Mucosa of rectum (tissue), 2 donors: ENCODE data around the gene SETD1A.

ENCODE experiments used
- H3K27ac ChIP-seq, 2 donors: one replicate each; pipeline ENCODE4 v1.7.0; 2013; ENCODE audit warnings: inconsistent platforms in 2 of 2, low read depth in 2 of 2, low read length in 2 of 2
- H3K27me3 ChIP-seq, 2 donors: one replicate each; pipeline ENCODE4 v1.7.0; 2013; ENCODE audit warnings: low read length in 2 of 2; ENCODE audit not compliant: control insufficient read depth in 2 of 2, insufficient read depth in 2 of 2
- H3K36me3 ChIP-seq, 2 donors: one replicate each; pipeline ENCODE4 v1.7.0; 2013; ENCODE audit warnings: low read length in 2 of 2; ENCODE audit not compliant: control insufficient read depth in 2 of 2, insufficient read depth in 2 of 2
- H3K4me1 ChIP-seq, 2 donors: one replicate each; pipeline ENCODE4 v1.7.0; 2013; ENCODE audit warnings: low read length in 2 of 2, mild to moderate bottlenecking in 1 of 2; ENCODE audit not compliant: control insufficient read depth in 2 of 2, insufficient read depth in 2 of 2
- H3K4me3 ChIP-seq, 2 donors: one replicate each; pipeline ENCODE4 v1.7.0; 2013; ENCODE audit warnings: low read length in 2 of 2
- H3K9ac ChIP-seq, 2 donors: one replicate each; pipeline ENCODE4 v1.7.0; 2013; ENCODE audit warnings: low read length in 2 of 2, low read depth in 1 of 2, mild to moderate bottlenecking in 1 of 2
- H3K9me3 ChIP-seq, 2 donors: one replicate each; pipeline ENCODE4 v1.7.0; 2013; ENCODE audit warnings: low read length in 2 of 2; ENCODE audit not compliant: control insufficient read depth in 2 of 2
- donor health status: healthy.
- donor health status: Normal muscosa, but diverticular disease.

SETD1A gene

GRCh38 chr16:30997725-30998711, 40.5 kb downstream of the SETD1A start:
- Histone ChIP-seq H3K27me3 (peaks cover 0 to 4% of the 10 kb centered on the region in 2 donors), H3K4me3 (peak overlapping the region in 1 of 2 donors; percentile 59), H3K4me1 (peaks cover 4 to 12% of the 10 kb centered on the region in 2 donors), H3K9ac (peak overlapping the region; percentile 13 to 47), H3K36me3 (no peaks in the 10 kb centered on the region), H3K9me3 (no peaks in the 10 kb centered on the region), H3K27ac (peak overlapping the region in 1 of 2 donors; percentile 23)

- Histone ChIP-seq H3K9me3 (no peaks in the 10 kb centered on the region), H3K36me3 (no peaks in the 10 kb centered on the region), H3K4me1 (peaks cover 4 to 12% of the 10 kb centered on the region in 2 donors), H3K27ac (no peak overlapping the region), H3K4me3 (no peak overlapping the region), H3K9ac (no peak overlapping the region), H3K27me3 (peaks cover 0 to 6% of the 10 kb centered on the region in 2 donors)
These were observed 41.6 kb downstream of the SETD1A start for GRCh38 chr16:30998852-30999761.

DNA sequence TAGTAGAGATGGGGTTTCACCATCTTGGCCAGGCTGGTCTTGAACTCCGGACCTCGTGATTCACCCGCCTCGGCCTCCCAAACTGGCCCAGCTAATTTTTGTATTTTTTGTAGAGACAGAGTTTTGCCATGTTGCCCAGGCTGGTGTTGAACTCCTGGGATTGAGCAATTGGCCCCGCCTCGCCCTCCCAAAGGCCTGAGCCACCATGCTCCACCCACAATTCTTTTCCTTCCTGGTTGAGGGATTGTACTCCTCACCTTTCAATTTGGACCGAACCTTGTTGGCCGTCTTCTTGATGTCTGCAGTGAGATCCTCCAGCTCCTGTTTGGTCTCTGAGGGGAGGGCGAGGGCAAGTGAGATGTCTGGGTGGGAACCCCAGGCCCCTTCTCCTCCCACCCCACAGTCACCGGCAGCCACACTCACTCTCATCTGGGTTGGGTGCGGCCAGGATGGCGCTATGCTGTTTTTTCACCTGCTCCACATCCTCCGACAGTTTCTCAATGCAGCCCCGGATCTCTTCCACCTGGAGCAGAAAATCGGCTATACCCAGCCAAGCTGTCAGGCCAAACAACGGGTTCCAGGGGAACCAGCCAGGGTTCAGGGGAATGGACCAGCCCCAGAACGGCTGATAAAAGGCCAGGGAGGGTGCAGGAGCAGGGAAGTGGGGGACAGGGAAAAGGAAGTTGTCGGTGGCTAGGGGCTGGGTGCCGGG, 43.3 kb downstream of the SETD1A start:
- H3K4me3 ChIP-seq, result no peak overlapping the region
- no peaks in the 10 kb centered on the region for H3K9me3 ChIP-seq
- H3K27ac ChIP-seq, result no peak overlapping the region
- H3K36me3 ChIP-seq, result no peaks in the 10 kb centered on the region
- peaks cover 4 to 12% of the 10 kb centered on the region in 2 donors for H3K4me1 ChIP-seq
- no peak overlapping the region for H3K9ac ChIP-seq
- H3K27me3 ChIP-seq, result peaks cover 0 to 9% of the 10 kb centered on the region in 2 donors

DNA sequence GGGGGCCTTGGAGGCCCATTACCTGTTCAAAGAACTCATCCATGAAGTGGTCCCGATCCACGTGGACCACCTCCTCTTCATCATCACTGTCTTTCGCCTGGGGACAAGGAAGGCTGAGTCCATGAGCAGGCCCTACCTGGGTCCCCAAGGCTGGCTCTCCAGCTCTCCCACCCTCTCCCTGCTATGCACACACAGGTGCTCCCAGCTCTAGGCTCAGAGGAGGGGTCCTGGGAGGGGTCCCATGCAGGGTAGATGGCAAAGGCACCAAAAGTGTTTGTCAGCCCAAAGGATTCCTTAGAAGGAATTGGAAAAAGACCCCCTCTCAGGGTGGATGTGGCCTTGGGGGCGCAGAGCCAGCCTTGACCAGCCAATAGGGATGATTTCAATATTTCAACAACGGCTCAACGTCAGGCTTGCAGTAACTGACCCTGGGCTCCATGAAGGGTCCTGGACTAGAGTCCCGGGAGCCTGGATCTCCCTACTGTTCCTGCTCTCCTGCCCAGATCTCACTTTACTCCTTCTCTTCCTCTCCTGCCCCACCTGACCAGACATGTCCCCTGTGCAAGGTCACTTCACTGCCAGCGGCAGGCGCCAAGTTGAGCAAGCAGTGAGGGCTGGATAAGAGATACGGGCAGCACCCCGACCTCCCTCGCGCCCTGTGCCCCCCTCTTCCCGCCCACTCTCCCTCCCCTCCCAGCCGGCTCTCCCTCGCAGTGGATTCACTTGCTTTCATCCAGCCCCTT, 44.1 kb downstream of the SETD1A start:
- Histone ChIP-seq H3K9me3 (no peaks in the 10 kb centered on the region), H3K36me3 (no peaks in the 10 kb centered on the region), H3K27me3 (peaks cover 0 to 9% of the 10 kb centered on the region in 2 donors), H3K4me1 (peaks cover 2 to 8% of the 10 kb centered on the region in 2 donors), H3K9ac (no peak overlapping the region), H3K4me3 (no peak overlapping the region), H3K27ac (no peak overlapping the region)

DNA sequence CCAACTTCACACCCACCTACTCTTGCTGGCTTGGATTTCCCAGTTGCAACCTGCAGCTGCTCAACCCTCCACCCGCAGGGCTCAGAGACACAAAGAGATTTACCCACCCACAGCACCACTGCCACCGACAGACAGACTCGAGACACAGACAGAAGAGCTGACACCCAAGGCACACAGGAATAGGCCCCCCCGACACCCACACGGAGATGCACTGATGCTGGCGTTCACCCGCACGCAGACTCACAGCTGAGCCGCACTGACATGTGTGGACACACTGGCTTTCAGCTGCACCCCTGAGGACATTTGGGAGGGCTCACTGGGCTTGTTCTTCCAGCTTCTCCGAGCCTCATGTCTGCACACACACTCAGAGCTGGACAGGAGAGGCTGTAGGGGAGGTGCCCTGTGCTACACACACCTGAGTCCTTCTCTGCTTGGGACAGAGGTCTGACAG, 44.7 kb downstream of the SETD1A start:
- Histone ChIP-seq H3K9ac (no peak overlapping the region), H3K9me3 (no peaks in the 10 kb centered on the region), H3K27ac (no peak overlapping the region), H3K36me3 (no peaks in the 10 kb centered on the region), H3K4me3 (no peak overlapping the region), H3K4me1 (peaks cover 0 to 4% of the 10 kb centered on the region in 2 donors), H3K27me3 (peaks cover 0 to 11% of the 10 kb centered on the region in 2 donors)

DNA sequence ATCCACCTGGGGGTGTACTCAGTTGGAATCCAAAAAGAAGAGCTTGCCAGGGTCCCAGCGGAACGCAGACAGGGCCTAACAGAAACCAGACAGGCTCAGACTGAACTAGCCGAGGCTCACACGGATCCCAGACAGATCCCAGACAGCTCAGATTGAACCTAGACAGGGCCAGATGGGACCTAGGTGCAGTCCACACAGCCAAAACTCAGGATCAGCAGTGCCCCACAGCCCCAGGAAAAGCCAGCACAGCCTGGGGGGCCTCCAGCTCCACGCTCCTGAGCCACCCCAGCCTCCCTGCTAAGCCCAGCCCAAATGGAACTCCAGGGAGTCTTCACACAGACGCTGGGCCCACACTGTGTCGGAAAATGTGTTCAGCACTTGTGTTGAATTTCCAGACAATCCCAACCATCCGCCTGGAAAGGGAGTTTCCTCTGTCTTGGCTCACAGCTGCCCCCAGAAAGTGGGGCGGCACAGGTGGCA, 45.3 kb downstream of the SETD1A start:
- Histone ChIP-seq H3K27me3 (peaks cover 5 to 12% of the 10 kb centered on the region in 2 donors), H3K4me3 (no peak overlapping the region), H3K9ac (no peak overlapping the region), H3K36me3 (no peaks in the 10 kb centered on the region), H3K27ac (no peak overlapping the region), H3K9me3 (no peaks in the 10 kb centered on the region), H3K4me1 (no peaks in the 10 kb centered on the region)

DNA sequence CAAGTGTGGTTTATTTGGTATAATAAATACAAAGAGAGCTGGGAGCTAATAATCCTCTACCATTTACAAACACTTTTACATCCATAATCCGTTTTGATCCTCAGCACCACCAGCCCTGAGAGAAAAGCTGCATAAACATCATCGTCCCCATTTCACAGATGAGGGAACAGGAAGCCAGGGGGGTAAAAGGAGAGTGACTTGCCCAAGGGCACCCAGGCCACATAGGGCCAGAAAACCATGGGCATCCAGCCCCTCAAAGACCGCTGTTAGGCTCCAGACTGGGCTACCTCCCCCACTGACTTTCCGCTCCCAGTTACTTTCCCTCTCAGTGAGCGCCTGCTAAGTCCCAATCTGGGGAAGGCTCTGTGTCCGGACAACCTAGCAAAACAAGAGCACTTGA, 46.2 kb downstream of the SETD1A start:
- Histone ChIP-seq H3K27ac (no peak overlapping the region), H3K36me3 (no peaks in the 10 kb centered on the region), H3K4me1 (no peaks in the 10 kb centered on the region), H3K9ac (no peak overlapping the region), H3K4me3 (no peak overlapping the region), H3K27me3 (peaks cover 6 to 14% of the 10 kb centered on the region in 2 donors), H3K9me3 (no peaks in the 10 kb centered on the region)

DNA sequence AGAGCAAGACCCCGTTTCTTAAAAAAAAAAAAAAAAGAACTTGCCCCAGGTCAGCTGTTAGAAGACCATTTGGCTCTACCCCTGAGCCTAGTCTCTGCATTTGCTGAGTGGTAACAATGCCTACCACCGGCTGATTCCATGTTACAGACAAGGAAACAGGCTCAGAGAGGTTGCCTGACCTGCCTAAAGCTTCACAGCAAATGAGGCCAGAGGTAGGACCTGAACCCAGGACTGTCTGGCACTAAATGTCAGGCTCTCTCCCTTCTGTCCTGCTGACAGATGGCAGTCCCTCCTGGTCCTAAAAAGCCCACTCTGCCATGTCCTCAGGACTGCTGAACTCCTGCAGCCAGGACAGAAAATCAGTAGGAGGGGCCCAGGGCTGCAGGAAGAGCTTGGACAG, 47.1 kb downstream of the SETD1A start:
- H3K27me3 ChIP-seq, result peaks cover 15 to 17% of the 10 kb centered on the region in 2 donors
- H3K9ac ChIP-seq, result no peak overlapping the region
- no peak overlapping the region for H3K27ac ChIP-seq
- H3K4me1 ChIP-seq, result no peaks in the 10 kb centered on the region
- H3K36me3 ChIP-seq, result no peaks in the 10 kb centered on the region
- no peaks in the 10 kb centered on the region for H3K9me3 ChIP-seq
- no peak overlapping the region for H3K4me3 ChIP-seq
